Right kidney (tissue), 1 donor: Measurements from ENCODE around the gene C1QTNF1.

Experiments
- DNase-seq: peaks from one replicate; pipeline ENCODE4 v3.0.0-alpha.2; 2016

C1QTNF1 gene

DNA sequence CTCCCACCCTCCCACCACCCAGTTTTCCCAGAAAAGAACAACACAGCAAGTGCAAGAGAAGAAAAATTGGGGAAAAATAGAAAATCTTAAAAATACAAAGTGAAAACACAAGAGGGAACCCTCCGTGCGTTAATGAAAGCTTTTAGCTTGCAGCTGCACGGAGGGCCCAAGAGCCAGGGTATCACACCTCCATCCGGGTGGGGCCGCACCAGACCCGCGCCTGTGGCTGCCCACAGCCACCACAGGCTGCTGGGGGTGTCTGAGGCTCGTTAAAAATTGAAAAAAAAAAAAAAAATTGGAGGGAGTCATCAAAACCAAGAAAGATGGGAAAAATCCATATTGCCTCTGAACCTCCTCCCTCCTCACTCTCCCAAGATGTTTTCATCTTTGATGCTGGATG, 69.3 kb downstream of the C1QTNF1 start:
- DNase-seq, result no peak

GRCh38 chr17:79094261-79094660, 70.3 kb downstream of the C1QTNF1 start:
- DNase-seq, result no peak

- no peak for DNase-seq
Measured at GRCh38 chr17:79095345-79096055, 71.5 kb downstream of the C1QTNF1 start.

GRCh38 chr17:79096477-79096876, 72.5 kb downstream of the C1QTNF1 start:
- no peak for DNase-seq

DNA sequence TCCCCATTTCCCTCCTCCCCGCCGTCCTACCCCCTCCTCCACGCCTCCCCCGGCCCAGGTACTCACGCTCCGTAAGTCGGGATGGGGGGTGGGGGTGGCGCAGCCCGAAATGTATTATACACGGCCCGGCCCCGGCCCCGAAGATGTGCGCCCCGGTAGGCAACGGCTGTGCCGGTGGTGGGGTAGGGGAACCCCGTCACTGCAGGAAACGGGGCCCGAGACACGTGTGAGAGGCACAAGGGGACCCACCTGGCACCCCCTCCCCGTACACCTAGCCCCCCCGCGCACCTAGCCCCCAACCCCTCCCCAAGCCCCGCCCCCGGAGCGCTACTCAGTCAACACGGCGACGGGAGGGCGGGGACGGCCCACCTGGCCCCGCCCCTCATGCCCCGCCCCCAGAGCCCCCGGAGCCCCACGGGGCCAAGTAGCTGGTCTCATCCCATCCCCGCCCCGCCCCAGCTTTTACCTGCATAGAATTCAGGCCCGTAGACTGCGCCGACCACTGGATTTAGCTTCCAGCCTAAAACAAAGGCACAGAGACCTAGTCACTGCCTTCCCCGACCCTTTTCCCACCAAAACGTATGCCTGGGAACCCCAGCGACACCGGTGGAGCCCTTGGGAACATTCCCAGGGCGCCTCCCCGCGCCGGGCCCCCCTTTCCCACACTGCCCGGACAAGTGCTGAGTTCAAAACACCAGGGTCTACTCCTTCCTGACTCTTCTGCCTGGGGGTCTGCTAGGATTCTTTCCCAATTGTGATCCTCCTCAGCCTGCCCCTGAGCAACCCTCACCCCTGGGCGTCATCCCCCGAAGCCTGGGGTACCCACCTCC, 73.5 kb downstream of the C1QTNF1 start:
- DNase-seq, result no peak

GRCh38 chr17:79098282-79098867, 74.4 kb downstream of the C1QTNF1 start:
- DNase-seq, result no peak
